GM21717 (cell line): Measurements from ENCODE around the gene RNF138.
"Not testable (repeated sequence)": the region's sequence is repeated elsewhere in the genome, so short reads cannot be mapped to it uniquely, and the experiment has no call there.

ENCODE experiments used
- ATAC-seq: cut with Tn5 transposase; IDR thresholded peaks from one replicate; pipeline ENCODE4 v1.9.1; 2021; ENCODE audit warnings: mild to moderate bottlenecking, moderate library complexity; ENCODE audit not compliant: unreplicated experiment

Gene RNF138

GRCh38 chr18:32167980-32168730 lies 76.5 kb downstream of the RNF138 start:
- ATAC-seq, result no peak

GRCh38 chr18:32173654-32174053 lies 82.0 kb downstream of the RNF138 start:
- no peak for ATAC-seq

GRCh38 chr18:32174719-32175118 lies 83.0 kb downstream of the RNF138 start:
- ATAC-seq, result no peak

- no peak for ATAC-seq
Observed at GRCh38 chr18:32175265-32175664, 83.6 kb downstream of the RNF138 start.

- ATAC-seq, result not testable (repeated sequence)
Observed at GRCh38 chr18:32176745-32177144, 85.1 kb downstream of the RNF138 start.

GRCh38 chr18:32177530-32177929 lies 85.9 kb downstream of the RNF138 start:
- no peak for ATAC-seq
